K562 (cell line): ENCODE results near the gene OR2AG1. TPM values are rescaled to one million over a fixed set of nuclear protein-coding genes. Genes with fewer than 3 reads are reported as not detected.

ENCODE experiments used
- ATAC-seq: fragments of 200-7000 bp; cut with Tn5 transposase; 3 replicates; pipeline ENCODE4 v1.9.1; 2020; ENCODE audit warnings: moderate library complexity
- BruUV-seq: library from RNA; stranded (reverse); fragments of 400-500 nt; replicated peaks from 2 replicates; lab custom pipeline; 2021; lab: Mats Ljungman, UMichigan
- CTCF ChIA-PET: fragments of 300-600 bp; formaldehyde crosslinking; extraction: SDS; loops from one replicate; lab custom pipeline; 2021; ENCODE audit warnings: low intra/inter-chr PET ratio; lab: Yijun Ruan, JAX
- POLR2A ChIA-PET: fragments of 300-600, 350-650 bp; sonication (Branson Sonifier 250); formaldehyde crosslinking; extraction: SDS; loops from one replicate; lab custom pipeline; 2021; ENCODE audit warnings: antibody characterized with exemption, inconsistent platforms; lab: Yijun Ruan, JAX
- DNase-seq, 4 experiments: peaks; one replicate each; pipeline versions ENCODE4 v3.0.0 to v3.0.0-alpha.2; 2011 to 2018; ENCODE audit warnings: low spot score in 3 of 4, mixed read lengths in 3 of 4; ENCODE audit errors: extremely low read depth in 1 of 4
- FAIRE-seq: peaks from 2 replicates; lab custom pipeline; 2011; peaks lifted over from hg19 to GRCh38; lab: Jason Lieb, UNC
- H2AFZ ChIP-seq: 2 replicates; pipeline ENCODE4 v1.6.0; 2011; ENCODE audit warnings: low read depth, low read length, control low read depth, inconsistent platforms
- H3K27ac ChIP-seq: fragments of 200-600 bp; 3 replicates; pipeline ENCODE4 v1.8.0; 2011; ENCODE audit warnings: low read depth, mild to moderate bottlenecking, control low read depth, inconsistent platforms, low read length, moderate library complexity, mixed read lengths; ENCODE audit errors: extremely low read depth
- H3K27me3 ChIP-seq, 2 experiments: fragments of 300-600 bp in 1 of 2; 2 replicates in 1 of 2; 3 replicates in 1 of 2; pipeline versions ENCODE4 v1.6.0 to v1.8.0; 2011; ENCODE audit warnings: inconsistent platforms in 2 of 2, low read length in 2 of 2, mild to moderate bottlenecking in 1 of 2, mixed read lengths in 1 of 2, moderate library complexity in 1 of 2; ENCODE audit not compliant: control insufficient read depth in 2 of 2, insufficient read depth in 2 of 2
- H3K36me3 ChIP-seq: fragments of 300-600 bp; 3 replicates; pipeline ENCODE4 v1.8.0; 2011; ENCODE audit warnings: mild to moderate bottlenecking, low read length, inconsistent platforms; ENCODE audit not compliant: control insufficient read depth, insufficient read depth
- H3K4me1 ChIP-seq, 2 experiments: fragments of 200-600 bp in 1 of 2; replicated peaks in 1 of 2; 2 replicates in 1 of 2; 3 replicates in 1 of 2; pipeline versions ENCODE4 v1.5.1 to v1.8.0; 2011; ENCODE audit warnings: inconsistent platforms in 2 of 2, low read length in 2 of 2, mild to moderate bottlenecking in 1 of 2, mixed read lengths in 1 of 2, moderate library complexity in 1 of 2; ENCODE audit not compliant: control insufficient read depth in 2 of 2, insufficient read depth in 2 of 2
- H3K4me2 ChIP-seq: 2 replicates; pipeline ENCODE4 v1.6.1; 2011; ENCODE audit warnings: low read length, control low read depth, inconsistent platforms, mixed read lengths; ENCODE audit not compliant: insufficient read depth
- H3K4me3 ChIP-seq: fragments of 200-600 bp; sonication (generic), shearing (Covaris generic); 2 replicates; pipeline ENCODE4 v1.5.1; 2016; ENCODE audit warnings: control low read depth, inconsistent platforms
- H3K79me2 ChIP-seq: fragments of 200-600 bp; 3 replicates; pipeline ENCODE4 v1.8.0; 2011; ENCODE audit warnings: low read length, inconsistent platforms; ENCODE audit not compliant: control insufficient read depth, insufficient read depth
- H3K9ac ChIP-seq, 2 experiments: 2 replicates each; pipeline versions ENCODE4 v1.6.0 to v1.6.1; 2011; ENCODE audit warnings: low read depth in 2 of 2, low read length in 2 of 2, control low read depth in 1 of 2, inconsistent platforms in 1 of 2, mild to moderate bottlenecking in 1 of 2, mixed read lengths in 1 of 2; ENCODE audit not compliant: insufficient read depth in 1 of 2
- H3K9me1 ChIP-seq: one replicate; pipeline ENCODE4 v1.6.0; 2011; ENCODE audit warnings: inconsistent platforms, mild to moderate bottlenecking, low read length, moderate library complexity; ENCODE audit not compliant: control insufficient read depth, insufficient read depth
- H3K9me3 ChIP-seq: replicated peaks from 2 replicates; pipeline ENCODE4 v1.5.1; 2011; ENCODE audit warnings: low read depth, low read length, inconsistent platforms; ENCODE audit not compliant: control insufficient read depth, insufficient read depth
- H4K20me1 ChIP-seq: replicated peaks from 2 replicates; pipeline ENCODE4 v1.6.1; 2011; ENCODE audit warnings: low read length, inconsistent platforms, mixed read lengths; ENCODE audit not compliant: control insufficient read depth, insufficient read depth
- FOXM1 ChIP-seq, 2 experiments: fragments of 450-650 bp in 1 of 2; sonication (generic) in 1 of 2; formaldehyde crosslinking in 1 of 2; IDR thresholded peaks; 2 replicates each; pipeline versions ENCODE4 v1.6.1 to v1.9.0; 2017 to 2022; ENCODE audit warnings: low read depth in 2 of 2, mild to moderate bottlenecking in 2 of 2, missing genetic modification reagents in 1 of 2, moderate library complexity in 1 of 2
- MYNN ChIP-seq, 2 experiments: sonication (generic); formaldehyde crosslinking in 1 of 2; IDR thresholded peaks; 2 replicates each; pipeline versions ENCODE4 v1.5.0 to v1.6.1; 2016 to 2020; ENCODE audit warnings: antibody characterized with exemption in 1 of 2, missing genetic modification reagents in 1 of 2
- NFIC ChIP-seq: fragments of 450-650 bp; IDR thresholded peaks from 2 replicates; pipeline ENCODE4 v1.6.1; 2017; ENCODE audit warnings: mild to moderate bottlenecking, inconsistent platforms
- OTX1 ChIP-seq: fragments of 450-650 bp; formaldehyde crosslinking; IDR thresholded peaks from 2 replicates; pipeline ENCODE4 v1.4.0; 2022; ENCODE audit warnings: mild to moderate bottlenecking
- RB1 ChIP-seq: fragments of 450-650 bp; IDR thresholded peaks from 2 replicates; pipeline ENCODE4 v1.6.1; 2017; ENCODE audit warnings: low read depth, mild to moderate bottlenecking
- SPI1 ChIP-seq: IDR thresholded peaks from 2 replicates; pipeline ENCODE4 v1.6.1; 2011; ENCODE audit warnings: low read depth, low read length, control low read depth, borderline replicate concordance
- XRCC5 ChIP-seq: fragments of 200-400 bp; formaldehyde crosslinking; IDR thresholded peaks from 2 replicates; pipeline ENCODE4 v1.6.1; 2017; ENCODE audit warnings: low read depth, mild to moderate bottlenecking, low read length
- ZNF124 ChIP-seq: sonication (generic); formaldehyde crosslinking; IDR thresholded peaks from 2 replicates; pipeline ENCODE4 v1.8.1; 2022; ENCODE audit warnings: missing genetic modification reagents
- ZNF431 ChIP-seq: sonication (generic); formaldehyde crosslinking; IDR thresholded peaks from 2 replicates; pipeline ENCODE4 v1.8.0; 2022; ENCODE audit warnings: mild to moderate bottlenecking, missing genetic modification reagents
- ZNF445 ChIP-seq: fragments of 250-450 bp; sonication (Bioruptor Pico); IDR thresholded peaks from 2 replicates; pipeline ENCODE4 v1.4.0; 2020; ENCODE audit warnings: low read depth, mild to moderate bottlenecking, moderate library complexity
- ZNF583 ChIP-seq: fragments of 250-450 bp; sonication (Bioruptor Pico); IDR thresholded peaks from 2 replicates; pipeline ENCODE4 v1.4.0; 2020
- in situ Hi-C: fragments of 300-500 bp; cut with MboI; formaldehyde crosslinking; loops from 4 replicates; pipeline ENCODE4 v1.15.0; 2018; ENCODE audit warnings: inconsistent platforms, mixed read lengths
- intact Hi-C: fragments of 100-400 bp; cut with micrococcal nuclease; formaldehyde crosslinking; loops from 2 replicates; pipeline ENCODE4 v1.14.2; 2022
- polyA plus RNA-seq, 8 experiments: library from polyadenylated mRNA; depleted of rRNA in 4 of 8; stranded (reverse) in 5 of 8; unstranded in 3 of 8; fragments of >200 nt; fragmentation: Nextera tagmentation in 2 of 8; fragmentation: Illumina TruSeq in 1 of 8; extraction: Ambion mirVana in 2 of 8; extraction: Trizol in 1 of 8; gene quantifications; 2 replicates each; pipeline versions ENCODE4 v1.2.1 to v1.2.3, GENCODE V29; 2011 to 2014; ENCODE audit warnings: inconsistent platforms in 1 of 8, missing spikeins in 1 of 8
- total RNA-seq, 7 experiments: library from RNA; depleted of rRNA in 6 of 7; stranded (reverse); fragments of >200 nt in 6 of 7; fragmentation: Illumina TruSeq in 2 of 7; extraction: Trizol in 2 of 7; gene quantifications; 2 replicates each; pipeline versions ENCODE4 v1.2.1 to v1.2.3, GENCODE V29; 2011 to 2021; ENCODE audit warnings: low replicate concordance in 1 of 7
- TF ChIP-seq, protein P1 (sequence below), 2 experiments: IDR thresholded peaks in 1 of 2; conservative IDR thresholded peaks in 1 of 2; 2 replicates each; pipeline ENCODE4 v1.6.1; 2016; ENCODE audit warnings: low read depth in 2 of 2, mild to moderate bottlenecking in 1 of 2, missing compliant biosample characterization in 1 of 2, missing genetic modification characterization in 1 of 2, moderate library complexity in 1 of 2
- TF ChIP-seq, protein P2 (sequence below): fragments of 450-650 bp; IDR thresholded peaks from 2 replicates; pipeline ENCODE4 v1.6.1; 2016; ENCODE audit warnings: antibody characterized with exemption

OR2AG1 gene
- total and polyA plus RNA-seq, 9 of the 15 experiments (the other 6 are each of a cell fraction or from before 2014, with no cell fraction given) = 0.05 to 0.11 (median 0.07) TPM; not detected in 5

DNA sequence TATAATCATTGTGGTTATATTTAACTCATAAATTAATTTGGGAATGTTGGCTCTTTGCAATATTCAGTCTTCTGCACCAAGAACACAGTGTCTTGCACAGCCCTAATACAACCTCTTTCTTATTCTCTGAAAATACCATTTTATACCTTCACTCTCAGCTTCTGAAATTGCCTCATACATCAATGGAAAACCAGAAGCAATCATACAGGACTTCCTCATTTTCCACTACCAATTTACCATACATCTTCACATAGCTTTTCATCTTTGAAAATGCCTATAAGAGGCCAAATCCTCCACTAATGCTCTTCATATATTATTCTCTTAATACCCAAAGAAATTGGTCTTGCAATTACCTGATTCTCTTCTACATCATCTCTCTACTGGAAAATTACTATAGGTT lies 4.3 kb upstream of the OR2AG1 start:
- no peaks in the 10 kb centered on the region for H3K27me3 ChIP-seq
- no peak overlapping the region for H3K9ac ChIP-seq
- no peaks in the 10 kb centered on the region for H3K9me3 ChIP-seq
- FAIRE-seq = no peak
- intact Hi-C loops = no loop called here
- TF ChIP-seq ZNF431 (no peak), ZNF583 (no peak), SPI1 (peak; percentile 43; the same call in 1 of the 2 replicates)
- H3K79me2 ChIP-seq = no peaks in the 10 kb centered on the region
- no peak for DNase-seq
- ChIA-PET POLR2A (no interaction called here), CTCF (no interaction called here)
- no peak for ATAC-seq
- H3K4me1 ChIP-seq = no peaks in the 10 kb centered on the region
- no peak overlapping the region for H3K27ac ChIP-seq
- H4K20me1 ChIP-seq = no peaks in the 10 kb centered on the region
- no peaks in the 10 kb centered on the region for H3K9me1 ChIP-seq
- H2AFZ ChIP-seq = no peak overlapping the region
- no TSS peak for BruUV-seq
- H3K4me2 ChIP-seq = no peak overlapping the region
- in situ Hi-C loops = no loop called here
- H3K4me3 ChIP-seq = no peak overlapping the region
- H3K36me3 ChIP-seq = no peaks in the 10 kb centered on the region

DNA sequence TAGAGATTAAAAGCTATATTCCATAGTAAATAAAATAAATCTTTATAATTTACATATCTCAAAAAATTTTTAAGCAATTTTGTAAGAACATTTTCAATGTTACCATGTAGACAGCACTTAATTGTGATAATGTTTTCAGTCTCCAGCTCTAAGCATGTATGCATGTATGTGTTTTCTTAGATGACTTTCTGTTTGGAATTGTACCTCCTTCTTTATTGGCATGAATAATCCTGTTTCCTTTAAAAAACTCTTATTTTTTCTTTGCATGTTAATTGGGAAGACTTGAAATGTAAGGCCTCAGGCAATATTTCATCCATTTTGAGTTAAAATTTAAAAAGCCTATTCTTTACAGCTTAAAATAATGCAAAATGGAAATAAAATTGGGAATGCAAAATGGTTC lies 2.0 kb upstream of the OR2AG1 start:
- no peak for DNase-seq
- FAIRE-seq = no peak
- Histone ChIP-seq H3K4me2 (no peak overlapping the region), H4K20me1 (no peaks in the 10 kb centered on the region), H3K79me2 (no peaks in the 10 kb centered on the region), H3K9ac (no peak overlapping the region), H3K4me1 (no peaks in the 10 kb centered on the region), H3K9me3 (no peaks in the 10 kb centered on the region), H2AFZ (no peak overlapping the region), H3K36me3 (no peaks in the 10 kb centered on the region), H3K9me1 (no peaks in the 10 kb centered on the region), H3K27ac (no peak overlapping the region), H3K4me3 (no peak overlapping the region), H3K27me3 (no peaks in the 10 kb centered on the region)
- ChIA-PET CTCF (no interaction called here), POLR2A (interaction anchor here (0.6 kb wide), 1 partner anchor 1883 kb away, joined by 3 read pairs; no protein-coding TSS in a partner anchor)
- no peak for ATAC-seq
- in situ Hi-C loops (no loop called here), intact Hi-C loops (no loop called here)
- BruUV-seq = no TSS peak
- TF ChIP-seq, protein P1, sequence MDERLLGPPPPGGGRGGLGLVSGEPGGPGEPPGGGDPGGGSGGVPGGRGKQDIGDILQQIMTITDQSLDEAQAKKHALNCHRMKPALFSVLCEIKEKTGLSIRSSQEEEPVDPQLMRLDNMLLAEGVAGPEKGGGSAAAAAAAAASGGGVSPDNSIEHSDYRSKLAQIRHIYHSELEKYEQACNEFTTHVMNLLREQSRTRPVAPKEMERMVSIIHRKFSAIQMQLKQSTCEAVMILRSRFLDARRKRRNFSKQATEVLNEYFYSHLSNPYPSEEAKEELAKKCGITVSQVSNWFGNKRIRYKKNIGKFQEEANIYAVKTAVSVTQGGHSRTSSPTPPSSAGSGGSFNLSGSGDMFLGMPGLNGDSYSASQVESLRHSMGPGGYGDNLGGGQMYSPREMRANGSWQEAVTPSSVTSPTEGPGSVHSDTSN (CRISPR knock-in tag; IDR thresholded peaks at IDR 0.05; ENCODE audit: low read depth) = no peak
- TF ChIP-seq, protein P1 (tag; conservative IDR thresholded peaks at IDR 0.05; ENCODE audit: low read depth) = no peak
- TF ChIP-seq OTX1 (CRISPR knock-in tag) = no peak
- TF ChIP-seq FOXM1 (IDR thresholded peaks at IDR 0.05; ENCODE audit: low read depth) = no peak
- TF ChIP-seq FOXM1 (CRISPR knock-in tag; IDR thresholded peaks at IDR 0.05; ENCODE audit: low read depth) = no peak
- TF ChIP-seq RB1 = no peak
- no peak for TF ChIP-seq ZNF445 (CRISPR knock-in tag)
- TF ChIP-seq, protein P2, sequence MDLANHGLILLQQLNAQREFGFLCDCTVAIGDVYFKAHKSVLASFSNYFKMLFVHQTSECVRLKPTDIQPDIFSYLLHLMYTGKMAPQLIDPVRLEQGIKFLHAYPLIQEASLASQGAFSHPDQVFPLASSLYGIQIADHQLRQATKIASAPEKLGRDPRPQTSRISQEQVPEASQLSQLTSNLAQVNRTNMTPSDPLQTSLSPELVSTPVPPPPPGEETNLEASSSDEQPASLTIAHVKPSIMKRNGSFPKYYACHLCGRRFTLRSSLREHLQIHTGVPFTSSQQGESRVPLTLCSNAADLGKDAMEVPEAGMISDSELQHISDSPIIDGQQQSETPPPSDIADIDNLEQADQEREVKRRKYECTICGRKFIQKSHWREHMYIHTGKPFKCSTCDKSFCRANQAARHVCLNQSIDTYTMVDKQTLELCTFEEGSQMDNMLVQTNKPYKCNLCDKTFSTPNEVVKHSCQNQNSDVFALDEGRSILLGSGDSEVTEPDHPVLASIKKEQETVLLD = no peak
- no peak for TF ChIP-seq MYNN (IDR thresholded peaks at IDR 0.05)
- TF ChIP-seq MYNN (CRISPR knock-in tag; IDR thresholded peaks at IDR 0.05) = no peak
- no peak for TF ChIP-seq XRCC5
- TF ChIP-seq ZNF124 (CRISPR knock-in tag) = no peak
- TF ChIP-seq NFIC = no peak
